K562 (cell line): Measurements from ENCODE around the gene ADAM8. TPM values are rescaled to one million over a fixed set of nuclear protein-coding genes. Genes with fewer than 3 reads are reported as not detected.

Experiments
- BRCA1 ChIP-seq, 2 experiments: fragments of 450-650 bp in 1 of 2; sonication (generic) in 1 of 2; formaldehyde crosslinking in 1 of 2; IDR thresholded peaks; 2 replicates each; pipeline versions ENCODE4 v1.5.0 to v1.6.1; 2017 to 2020; ENCODE audit warnings: mild to moderate bottlenecking in 1 of 2, missing genetic modification reagents in 1 of 2
- CHCHD3 ChIP-seq: fragments of 250-450 bp; sonication (Bioruptor Pico); IDR thresholded peaks from 2 replicates; pipeline ENCODE4 v2.1.2; 2022; ENCODE audit warnings: mild to moderate bottlenecking
- GABPA ChIP-seq: fragments of 200-800 bp; sonication (Bioruptor generic); conservative IDR thresholded peaks from 2 replicates; pipeline ENCODE4 v1.6.1; 2016; ENCODE audit warnings: low read depth, missing genetic modification characterization, missing compliant biosample characterization
- GTF2A2 ChIP-seq: IDR thresholded peaks from 2 replicates; pipeline ENCODE4 v1.6.1; 2016; ENCODE audit warnings: mild to moderate bottlenecking, missing genetic modification characterization, missing compliant biosample characterization
- HNRNPUL1 ChIP-seq: fragments of 200-400 bp; formaldehyde crosslinking; IDR thresholded peaks from 2 replicates; pipeline ENCODE4 v1.6.1; 2017; ENCODE audit warnings: low read length
- IRF2 ChIP-seq: sonication (generic); formaldehyde crosslinking; IDR thresholded peaks from 2 replicates; pipeline ENCODE4 v1.8.1; 2022; ENCODE audit warnings: mild to moderate bottlenecking, missing genetic modification reagents
- MYBL2 ChIP-seq, 2 experiments: fragments of 450-650 bp in 1 of 2; sonication (generic) in 1 of 2; formaldehyde crosslinking in 1 of 2; IDR thresholded peaks; 2 replicates each; pipeline versions ENCODE4 v1.6.1 to v1.8.1; 2017 to 2022; ENCODE audit warnings: borderline replicate concordance in 1 of 2, inconsistent platforms in 1 of 2, low read depth in 1 of 2, mild to moderate bottlenecking in 1 of 2, missing genetic modification reagents in 1 of 2, moderate library complexity in 1 of 2
- PHF8 ChIP-seq: fragments of 200-600 bp; sonication (generic); IDR thresholded peaks from 2 replicates; pipeline ENCODE4 v1.6.1; 2012; ENCODE audit warnings: mixed run types, mild to moderate bottlenecking, inconsistent platforms, low read length, moderate library complexity, borderline replicate concordance
- POLR2B ChIP-seq: fragments of 450-650 bp; IDR thresholded peaks from 2 replicates; pipeline ENCODE4 v1.6.1; 2018; ENCODE audit warnings: low read depth; ENCODE audit not compliant: partially characterized antibody
- POLR3A ChIP-seq: IDR thresholded peaks from 2 replicates; pipeline ENCODE4 v1.6.1; 2011; ENCODE audit warnings: borderline replicate concordance, mild to moderate bottlenecking, moderate library complexity; ENCODE audit not compliant: insufficient read length, insufficient read depth; ENCODE audit errors: extremely low read depth
- SFPQ ChIP-seq: fragments of 200-400 bp; formaldehyde crosslinking; IDR thresholded peaks from 2 replicates; pipeline ENCODE4 v1.6.1; 2017; ENCODE audit warnings: mild to moderate bottlenecking, low read depth, low read length, moderate library complexity
- SIN3B ChIP-seq: fragments of 450-650 bp; IDR thresholded peaks from 2 replicates; pipeline ENCODE4 v1.6.1; 2017; ENCODE audit warnings: low read depth, mild to moderate bottlenecking, moderate library complexity
- SREBF1 ChIP-seq: fragments of 150-350 bp; IDR thresholded peaks from 2 replicates; pipeline ENCODE4 v1.6.1; 2014; ENCODE audit warnings: antibody characterized with exemption, low read depth, low read length, borderline replicate concordance
- SREBF2 ChIP-seq: sonication (generic); formaldehyde crosslinking; IDR thresholded peaks from 2 replicates; pipeline ENCODE4 v1.4.0; 2020; ENCODE audit warnings: mild to moderate bottlenecking, missing genetic modification reagents
- TFAP4 ChIP-seq: sonication (generic); formaldehyde crosslinking; IDR thresholded peaks from 2 replicates; pipeline ENCODE4 v1.8.0; 2022; ENCODE audit warnings: missing genetic modification reagents, mild to moderate bottlenecking, moderate library complexity, borderline replicate concordance
- THRA ChIP-seq: fragments of 450-650 bp; IDR thresholded peaks from 2 replicates; pipeline ENCODE4 v1.6.1; 2017; ENCODE audit warnings: mild to moderate bottlenecking, moderate library complexity
- ZHX1 ChIP-seq: fragments of 150-350 bp; conservative IDR thresholded peaks from 2 replicates; pipeline ENCODE4 v1.6.1; 2014; ENCODE audit warnings: low read length
- ZNF212 ChIP-seq: fragments of 450-650 bp; formaldehyde crosslinking; IDR thresholded peaks from 2 replicates; pipeline ENCODE4 v1.4.0; 2020; ENCODE audit warnings: mild to moderate bottlenecking
- ZNF408 ChIP-seq: fragments of 250-450 bp; sonication (Bioruptor Pico); IDR thresholded peaks from 2 replicates; pipeline ENCODE4 v1.4.0; 2020; ENCODE audit warnings: low read depth, mild to moderate bottlenecking, moderate library complexity
- ZSCAN29 ChIP-seq: fragments of 450-650 bp; IDR thresholded peaks from 2 replicates; pipeline ENCODE4 v1.6.1; 2017
- polyA plus RNA-seq, 8 experiments: library from polyadenylated mRNA; depleted of rRNA in 4 of 8; stranded (reverse) in 5 of 8; unstranded in 3 of 8; fragments of >200 nt; fragmentation: Nextera tagmentation in 2 of 8; fragmentation: Illumina TruSeq in 1 of 8; extraction: Ambion mirVana in 2 of 8; extraction: Trizol in 1 of 8; gene quantifications; 2 replicates each; pipeline versions ENCODE4 v1.2.1 to v1.2.3, GENCODE V29; 2011 to 2014; ENCODE audit warnings: inconsistent platforms in 1 of 8, missing spikeins in 1 of 8
- total RNA-seq, 7 experiments: library from RNA; depleted of rRNA in 6 of 7; stranded (reverse); fragments of >200 nt in 6 of 7; fragmentation: Illumina TruSeq in 2 of 7; extraction: Trizol in 2 of 7; gene quantifications; 2 replicates each; pipeline versions ENCODE4 v1.2.1 to v1.2.3, GENCODE V29; 2011 to 2021; ENCODE audit warnings: low replicate concordance in 1 of 7

The ADAM8 gene
- total and polyA plus RNA-seq, 9 of the 15 experiments (the other 6 are each of a cell fraction or from before 2014, with no cell fraction given), result 0.07 to 7.0 (median 1.1) TPM

- TF ChIP-seq TFAP4 (peak; percentile 34; the same call in 1 of the 2 replicates), PHF8 (peak; percentile 80; the same call in 1 of the 2 replicates), ZHX1 (no peak), GABPA (peak; percentile 97), ZSCAN29 (no peak), GTF2A2 (no peak), SREBF1 (no peak), POLR2B (no peak), SIN3B (peak; percentile 87), THRA (no peak), MYBL2 (IDR thresholded peaks at IDR 0.05; ENCODE audit: low read depth) (no peak), MYBL2 (CRISPR knock-in tag; IDR thresholded peaks at IDR 0.05; ENCODE audit: borderline replicate concordance) (no peak), ZNF212 (CRISPR knock-in tag) (no peak), HNRNPUL1 (no peak), ZNF408 (CRISPR knock-in tag) (no peak), CHCHD3 (CRISPR knock-in tag) (no peak), SFPQ (no peak), POLR3A (no peak), SREBF2 (CRISPR knock-in tag) (no peak), BRCA1 (IDR thresholded peaks at IDR 0.05) (no peak), BRCA1 (CRISPR knock-in tag; IDR thresholded peaks at IDR 0.05) (no peak), IRF2 (no peak)
Observed at GRCh38 chr10:133308421-133309099, 31.9 kb upstream of the ADAM8 start, which contains the start of the genes TUBGCP2 and ZNF511 (continued).
